ENCODE results near the gene RTP2. TPM values are rescaled to one million over a fixed set of nuclear protein-coding genes. Genes with fewer than 3 reads are reported as not detected.

RTP2 gene
- total RNA-seq, 1 experiment from 2014 or later = not detected

- intact Hi-C loops (cut with micrococcal nuclease) = no loop called here
These were observed 3.6 kb downstream of the RTP2 start for GRCh38 chr3:187698499-187699399.

GRCh38 chr3:187696021-187696420 lies 6.3 kb downstream of the RTP2 start:
- no peak overlapping the region for H2AFZ ChIP-seq (ENCODE audit: low read length)
- H3K9ac ChIP-seq (ENCODE audit: low read length) = no peak overlapping the region
- H3K27me3 ChIP-seq (ENCODE audit: low read length) = peaks cover 53% of the 10 kb centered on the region
- H3K9me3 ChIP-seq (ENCODE audit: low read length) = no peaks in the 10 kb centered on the region
- BruUV-seq (replicated peaks) = no TSS peak
- H3K4me1 ChIP-seq (ENCODE audit: insufficient read depth, low read length) = no peaks in the 10 kb centered on the region
- intact Hi-C loops (cut with micrococcal nuclease) = no loop called here
- no peak overlapping the region for H3K4me3 ChIP-seq (ENCODE audit: low read length)
- no peaks in the 10 kb centered on the region for H3K79me2 ChIP-seq (ENCODE audit: low read length)
- H3K27ac ChIP-seq (ENCODE audit: low read length) = no peak overlapping the region
- DNase-seq (no peak), ATAC-seq (no peak)
- TF ChIP-seq EZH2 (IDR thresholded peaks at IDR 0.05; ENCODE audit: low read length, unreplicated experiment) = no peak
- no peak for TF ChIP-seq EZH2phosphoT487 (IDR thresholded peaks at IDR 0.05; ENCODE audit: borderline replicate concordance, low read length)
- no peak for TF ChIP-seq CTCF (conservative IDR thresholded peaks at IDR 0.05; ENCODE audit: low read depth, low read length)
- no peaks in the 10 kb centered on the region for H3F3A ChIP-seq (ENCODE audit: low read length, unreplicated experiment)
- H3K36me3 ChIP-seq (ENCODE audit: low read depth, low read length) = no peaks in the 10 kb centered on the region
- H3K4me2 ChIP-seq (ENCODE audit: low read length) = no peak overlapping the region
- H4K20me1 ChIP-seq (ENCODE audit: low read length) = no peaks in the 10 kb centered on the region
- POLR2A ChIA-PET (ENCODE audit: unreplicated experiment) = no interaction called here
- no peaks in the 10 kb centered on the region for H3K9me2 ChIP-seq (replicated peaks; ENCODE audit: low read length)
- CTCF ChIA-PET = no interaction called here

More at GRCh38 chr3:187698499-187699399, 3.6 kb downstream of the RTP2 start:
- BruUV-seq (replicated peaks) = no TSS peak
- no peak for ATAC-seq
- CTCF ChIA-PET = no interaction called here
- no peak overlapping the region for H3K27ac ChIP-seq (ENCODE audit: low read length)
- H3K4me2 ChIP-seq (ENCODE audit: low read length) = no peak overlapping the region
- H3K9me2 ChIP-seq (replicated peaks; ENCODE audit: low read length) = no peaks in the 10 kb centered on the region
- H3K79me2 ChIP-seq (ENCODE audit: low read length) = no peaks in the 10 kb centered on the region
- H3K36me3 ChIP-seq (ENCODE audit: low read depth, low read length) = no peaks in the 10 kb centered on the region
- no peaks in the 10 kb centered on the region for H4K20me1 ChIP-seq (ENCODE audit: low read length)
- no peaks in the 10 kb centered on the region for H3K9me3 ChIP-seq (ENCODE audit: low read length)
- H3K9ac ChIP-seq (ENCODE audit: low read length) = no peak overlapping the region
- H3F3A ChIP-seq (ENCODE audit: low read length, unreplicated experiment) = no peaks in the 10 kb centered on the region
- H3K4me3 ChIP-seq (ENCODE audit: low read length) = no peak overlapping the region
- POLR2A ChIA-PET (ENCODE audit: unreplicated experiment) = no interaction called here
- no peak for TF ChIP-seq CTCF (conservative IDR thresholded peaks at IDR 0.05; ENCODE audit: low read depth, low read length)
- no peak for TF ChIP-seq EZH2 (IDR thresholded peaks at IDR 0.05; ENCODE audit: low read length, unreplicated experiment)
- no peak for TF ChIP-seq EZH2phosphoT487 (IDR thresholded peaks at IDR 0.05; ENCODE audit: borderline replicate concordance, low read length)
- DNase-seq = no peak
- H3K27me3 ChIP-seq (ENCODE audit: low read length) = peaks cover 33% of the 10 kb centered on the region
- no peak overlapping the region for H2AFZ ChIP-seq (ENCODE audit: low read length)
- no peaks in the 10 kb centered on the region for H3K4me1 ChIP-seq (ENCODE audit: insufficient read depth, low read length)

GRCh38 chr3:187695449-187695848 lies 6.9 kb downstream of the RTP2 start:
- Histone ChIP-seq H3K79me2 (ENCODE audit: low read length) (no peaks in the 10 kb centered on the region), H3K9me2 (replicated peaks; ENCODE audit: low read length) (no peaks in the 10 kb centered on the region), H3K9me3 (ENCODE audit: low read length) (no peaks in the 10 kb centered on the region), H3K27ac (ENCODE audit: low read length) (no peak overlapping the region), H3F3A (ENCODE audit: low read length, unreplicated experiment) (no peaks in the 10 kb centered on the region), H3K4me3 (ENCODE audit: low read length) (no peak overlapping the region), H3K36me3 (ENCODE audit: low read depth, low read length) (no peaks in the 10 kb centered on the region), H3K27me3 (ENCODE audit: low read length) (peaks cover 58% of the 10 kb centered on the region), H3K4me2 (ENCODE audit: low read length) (no peak overlapping the region), H4K20me1 (ENCODE audit: low read length) (no peaks in the 10 kb centered on the region), H2AFZ (ENCODE audit: low read length) (no peak overlapping the region), H3K4me1 (ENCODE audit: insufficient read depth, low read length) (no peaks in the 10 kb centered on the region), H3K9ac (ENCODE audit: low read length) (no peak overlapping the region)
- CTCF ChIA-PET = no interaction called here
- POLR2A ChIA-PET (ENCODE audit: unreplicated experiment) = no interaction called here
- BruUV-seq (replicated peaks) = no TSS peak
- ATAC-seq (no peak), DNase-seq (no peak)
- no peak for TF ChIP-seq CTCF (conservative IDR thresholded peaks at IDR 0.05; ENCODE audit: low read depth, low read length)
- no peak for TF ChIP-seq EZH2 (IDR thresholded peaks at IDR 0.05; ENCODE audit: low read length, unreplicated experiment)
- no peak for TF ChIP-seq EZH2phosphoT487 (IDR thresholded peaks at IDR 0.05; ENCODE audit: borderline replicate concordance, low read length)
- intact Hi-C loops (cut with micrococcal nuclease) = no loop called here

All from PC-3 (cell line).